ENCODE data around the gene CCDC167.

The CCDC167 gene

GRCh38 chr6:37493661-37493995, 6.1 kb downstream of the CCDC167 start:
- no peaks in the 10 kb centered on the region for H3K36me3 ChIP-seq (ENCODE audit: control insufficient read depth in 1 of 2, insufficient read depth in 2 of 2, low read length in 2 of 2)
- peaks cover 0 to 31% of the 10 kb centered on the region in 2 donors for H3K4me1 ChIP-seq (ENCODE audit: control insufficient read depth in 1 of 2, insufficient read depth in 2 of 2, low read length in 2 of 2)
- H3K9me3 ChIP-seq (ENCODE audit: control insufficient read depth in 1 of 2, low read length in 2 of 2): no peaks in the 10 kb centered on the region
- no peak overlapping the region for H3K27ac ChIP-seq (ENCODE audit: low read length)
- no peak overlapping the region for H3K4me3 ChIP-seq (ENCODE audit: low read depth in 1 of 2, low read length in 2 of 2)
- no peaks in the 10 kb centered on the region for H3K27me3 ChIP-seq (ENCODE audit: low read depth, low read length)

GRCh38 chr6:37492991-37493660, 6.6 kb downstream of the CCDC167 start:
- no peak overlapping the region for H3K27ac ChIP-seq (ENCODE audit: low read length)
- peaks cover 0 to 31% of the 10 kb centered on the region in 2 donors for H3K4me1 ChIP-seq (ENCODE audit: control insufficient read depth in 1 of 2, insufficient read depth in 2 of 2, low read length in 2 of 2)
- no peaks in the 10 kb centered on the region for H3K27me3 ChIP-seq (ENCODE audit: low read depth, low read length)
- H3K4me3 ChIP-seq (ENCODE audit: low read depth in 1 of 2, low read length in 2 of 2): no peak overlapping the region
- peaks cover 0 to 4% of the 10 kb centered on the region in 2 donors for H3K36me3 ChIP-seq (ENCODE audit: control insufficient read depth in 1 of 2, insufficient read depth in 2 of 2, low read length in 2 of 2)
- no peaks in the 10 kb centered on the region for H3K9me3 ChIP-seq (ENCODE audit: control insufficient read depth in 1 of 2, low read length in 2 of 2)

GRCh38 chr6:37492236-37492972, 7.3 kb downstream of the CCDC167 start:
- Histone ChIP-seq H3K27ac (ENCODE audit: low read length) (no peak overlapping the region), H3K9me3 (ENCODE audit: control insufficient read depth in 1 of 2, low read length in 2 of 2) (no peaks in the 10 kb centered on the region), H3K4me3 (ENCODE audit: low read depth in 1 of 2, low read length in 2 of 2) (no peak overlapping the region), H3K4me1 (ENCODE audit: control insufficient read depth in 1 of 2, insufficient read depth in 2 of 2, low read length in 2 of 2) (peaks cover 0 to 31% of the 10 kb centered on the region in 2 donors), H3K36me3 (ENCODE audit: control insufficient read depth in 1 of 2, insufficient read depth in 2 of 2, low read length in 2 of 2) (peaks cover 0 to 4% of the 10 kb centered on the region in 2 donors), H3K27me3 (ENCODE audit: low read depth, low read length) (no peaks in the 10 kb centered on the region)

GRCh38 chr6:37491830-37492208, 7.9 kb downstream of the CCDC167 start:
- no peak overlapping the region for H3K27ac ChIP-seq (ENCODE audit: low read length)
- no peaks in the 10 kb centered on the region for H3K9me3 ChIP-seq (ENCODE audit: control insufficient read depth in 1 of 2, low read length in 2 of 2)
- no peaks in the 10 kb centered on the region for H3K27me3 ChIP-seq (ENCODE audit: low read depth, low read length)
- H3K4me3 ChIP-seq (ENCODE audit: low read depth in 1 of 2, low read length in 2 of 2): no peak overlapping the region
- H3K36me3 ChIP-seq (ENCODE audit: control insufficient read depth in 1 of 2, insufficient read depth in 2 of 2, low read length in 2 of 2): peaks cover 0 to 4% of the 10 kb centered on the region in 2 donors
- peaks cover 0 to 31% of the 10 kb centered on the region in 2 donors for H3K4me1 ChIP-seq (ENCODE audit: control insufficient read depth in 1 of 2, insufficient read depth in 2 of 2, low read length in 2 of 2)

GRCh38 chr6:37491171-37491829, 8.4 kb downstream of the CCDC167 start:
- Histone ChIP-seq H3K4me3 (ENCODE audit: low read depth in 1 of 2, low read length in 2 of 2) (no peak overlapping the region), H3K36me3 (ENCODE audit: control insufficient read depth in 1 of 2, insufficient read depth in 2 of 2, low read length in 2 of 2) (peaks cover 0 to 4% of the 10 kb centered on the region in 2 donors), H3K9me3 (ENCODE audit: control insufficient read depth in 1 of 2, low read length in 2 of 2) (no peaks in the 10 kb centered on the region), H3K4me1 (ENCODE audit: control insufficient read depth in 1 of 2, insufficient read depth in 2 of 2, low read length in 2 of 2) (peaks cover 0 to 31% of the 10 kb centered on the region in 2 donors), H3K27ac (ENCODE audit: low read length) (no peak overlapping the region), H3K27me3 (ENCODE audit: low read depth, low read length) (no peaks in the 10 kb centered on the region)

GRCh38 chr6:37490536-37491170, 9.0 kb downstream of the CCDC167 start:
- no peak overlapping the region for H3K4me3 ChIP-seq (ENCODE audit: low read depth in 1 of 2, low read length in 2 of 2)
- peaks cover 0 to 31% of the 10 kb centered on the region in 2 donors for H3K4me1 ChIP-seq (ENCODE audit: control insufficient read depth in 1 of 2, insufficient read depth in 2 of 2, low read length in 2 of 2)
- H3K27ac ChIP-seq (ENCODE audit: low read length): no peak overlapping the region
- no peaks in the 10 kb centered on the region for H3K9me3 ChIP-seq (ENCODE audit: control insufficient read depth in 1 of 2, low read length in 2 of 2)
- peaks cover 0 to 4% of the 10 kb centered on the region in 2 donors for H3K36me3 ChIP-seq (ENCODE audit: control insufficient read depth in 1 of 2, insufficient read depth in 2 of 2, low read length in 2 of 2)
- H3K27me3 ChIP-seq (ENCODE audit: low read depth, low read length): no peaks in the 10 kb centered on the region

- H3K36me3 ChIP-seq (ENCODE audit: control insufficient read depth in 1 of 2, insufficient read depth in 2 of 2, low read length in 2 of 2): peaks cover 0 to 4% of the 10 kb centered on the region in 2 donors
- H3K27ac ChIP-seq (ENCODE audit: low read length): no peak overlapping the region
- no peaks in the 10 kb centered on the region for H3K27me3 ChIP-seq (ENCODE audit: low read depth, low read length)
- H3K9me3 ChIP-seq (ENCODE audit: control insufficient read depth in 1 of 2, low read length in 2 of 2): no peaks in the 10 kb centered on the region
- no peak overlapping the region for H3K4me3 ChIP-seq (ENCODE audit: low read depth in 1 of 2, low read length in 2 of 2)
- H3K4me1 ChIP-seq (ENCODE audit: control insufficient read depth in 1 of 2, insufficient read depth in 2 of 2, low read length in 2 of 2): peaks cover 0 to 31% of the 10 kb centered on the region in 2 donors
Measured at GRCh38 chr6:37489697-37490336, 9.9 kb downstream of the CCDC167 start.

- H3K27me3 ChIP-seq (ENCODE audit: low read depth, low read length): no peaks in the 10 kb centered on the region
- H3K4me3 ChIP-seq (ENCODE audit: low read depth in 1 of 2, low read length in 2 of 2): no peak overlapping the region
- peaks cover 0 to 29% of the 10 kb centered on the region in 2 donors for H3K4me1 ChIP-seq (ENCODE audit: control insufficient read depth in 1 of 2, insufficient read depth in 2 of 2, low read length in 2 of 2)
- peaks cover 6 to 9% of the 10 kb centered on the region in 2 donors for H3K36me3 ChIP-seq (ENCODE audit: control insufficient read depth in 1 of 2, insufficient read depth in 2 of 2, low read length in 2 of 2)
- no peak overlapping the region for H3K27ac ChIP-seq (ENCODE audit: low read length)
- H3K9me3 ChIP-seq (ENCODE audit: control insufficient read depth in 1 of 2, low read length in 2 of 2): no peaks in the 10 kb centered on the region
Measured at GRCh38 chr6:37488476-37488875, 11.2 kb downstream of the CCDC167 start.

- Histone ChIP-seq H3K4me1 (ENCODE audit: control insufficient read depth in 1 of 2, insufficient read depth in 2 of 2, low read length in 2 of 2) (peaks cover 0 to 22% of the 10 kb centered on the region in 2 donors), H3K4me3 (ENCODE audit: low read depth in 1 of 2, low read length in 2 of 2) (no peak overlapping the region), H3K36me3 (ENCODE audit: control insufficient read depth in 1 of 2, insufficient read depth in 2 of 2, low read length in 2 of 2) (peaks cover 10 to 13% of the 10 kb centered on the region in 2 donors), H3K9me3 (ENCODE audit: control insufficient read depth in 1 of 2, low read length in 2 of 2) (no peaks in the 10 kb centered on the region), H3K27me3 (ENCODE audit: low read depth, low read length) (no peaks in the 10 kb centered on the region), H3K27ac (ENCODE audit: low read length) (no peak overlapping the region)
Measured at GRCh38 chr6:37487591-37488380, 11.9 kb downstream of the CCDC167 start.

GRCh38 chr6:37486121-37486839, 13.4 kb downstream of the CCDC167 start:
- no peaks in the 10 kb centered on the region for H3K27me3 ChIP-seq (ENCODE audit: low read depth, low read length)
- peaks cover 18 to 28% of the 10 kb centered on the region in 2 donors for H3K36me3 ChIP-seq (ENCODE audit: control insufficient read depth in 1 of 2, insufficient read depth in 2 of 2, low read length in 2 of 2)
- H3K27ac ChIP-seq (ENCODE audit: low read length): no peak overlapping the region
- peaks cover 0 to 16% of the 10 kb centered on the region in 2 donors for H3K4me1 ChIP-seq (ENCODE audit: control insufficient read depth in 1 of 2, insufficient read depth in 2 of 2, low read length in 2 of 2)
- no peak overlapping the region for H3K4me3 ChIP-seq (ENCODE audit: low read depth in 1 of 2, low read length in 2 of 2)
- H3K9me3 ChIP-seq (ENCODE audit: control insufficient read depth in 1 of 2, low read length in 2 of 2): no peaks in the 10 kb centered on the region
